ENCODE results near the gene SH3BP4. TPM values are rescaled to one million over a fixed set of nuclear protein-coding genes. Genes with fewer than 3 reads are reported as not detected.

Gene SH3BP4
- total RNA-seq, 1 experiment from 2014 or later: 93.8 TPM

- Histone ChIP-seq H2BK120ac (ENCODE audit: low read depth, low read length, poor library complexity, severe bottlenecking) (no peak overlapping the region), H2AK5ac (ENCODE audit: insufficient read length, low read length) (no peak overlapping the region), H3K14ac (ENCODE audit: insufficient read depth, low read length) (no peak overlapping the region), H2BK5ac (ENCODE audit: insufficient read length, low read length) (no peak overlapping the region), H4K5ac (ENCODE audit: insufficient read length, low read depth, low read length) (no peak overlapping the region), H4K91ac (ENCODE audit: insufficient read length, low read depth, low read length) (no peak overlapping the region), H2BK15ac (ENCODE audit: low read depth, low read length) (no peak overlapping the region), H3K4me1 (ENCODE audit: insufficient read depth, low read length) (no peaks in the 10 kb centered on the region), H3K18ac (ENCODE audit: insufficient read length, low read depth, low read length) (no peak overlapping the region), H3K4ac (ENCODE audit: low read depth, low read length) (no peak overlapping the region), H3K27ac (ENCODE audit: insufficient read length, low read depth, low read length) (no peak overlapping the region), H3K23me2 (ENCODE audit: insufficient read length, low read depth, low read length, poor library complexity, severe bottlenecking) (no peaks in the 10 kb centered on the region), H4K20me1 (ENCODE audit: control insufficient read depth, insufficient read depth, insufficient read length) (no peaks in the 10 kb centered on the region), H3K27me3 (ENCODE audit: insufficient read depth, low read length) (no peaks in the 10 kb centered on the region), H3K79me1 (ENCODE audit: insufficient read depth, low read depth, low read length, poor library complexity, severe bottlenecking) (no peaks in the 10 kb centered on the region), H3K56ac (ENCODE audit: insufficient read length, low read depth, low read length) (no peak overlapping the region), H2BK20ac (ENCODE audit: low read depth, low read length, poor library complexity, severe bottlenecking) (no peak overlapping the region), H4K8ac (replicated peaks; ENCODE audit: insufficient read length, low read depth, low read length) (no peak overlapping the region), H2BK12ac (ENCODE audit: insufficient read length, low read depth, low read length) (no peak overlapping the region), H3K79me2 (ENCODE audit: insufficient read depth, low read length) (no peaks in the 10 kb centered on the region), H3K4me2 (ENCODE audit: insufficient read depth, insufficient read length, low read length) (no peak overlapping the region), H3K9ac (ENCODE audit: extremely low read depth, insufficient read length, low read length) (no peak overlapping the region), H2AFZ (ENCODE audit: low read length) (no peak overlapping the region), H3K23ac (ENCODE audit: insufficient read length, low read depth, low read length) (no peak overlapping the region), H3K9me3 (ENCODE audit: control insufficient read depth, low read depth, low read length) (no peaks in the 10 kb centered on the region), H3T11ph (ENCODE audit: low read length) (no peak overlapping the region)
- no peak for DNase-seq
- Mint-ChIP-seq H3K36me3 (ENCODE audit: insufficient read depth in 1 of 3, low read depth in 3 of 3) (peaks cover 3 to 20% (median 14%) of the 10 kb centered on the region in 3 experiments; a peak in 5 of 7 replicates), H3K27ac (no peak overlapping the region), H3K4me1 (peaks cover 5 to 9% of the 10 kb centered on the region in 2 experiments; a peak in 3 of 4 replicates), H3K9me3 (no peaks in the 10 kb centered on the region), H3K4me3 (no peak overlapping the region), H3K27me3 (ENCODE audit: low read depth) (no peaks in the 10 kb centered on the region; the same call in 1 of the 2 replicates)
- no peak for TF ChIP-seq CTCF (conservative IDR thresholded peaks at IDR 0.05)
- no CpG with 5 or more reads among the region's 1 CpG for WGBS (ENCODE audit: extremely low coverage, insufficient read length, low lambda C conversion rate)
These were observed 107.3 kb downstream of the SH3BP4 start for GRCh38 chr2:235059161-235059560.
